HepG2 (cell line): Measurements from ENCODE around the gene CCDC106. TPM values are rescaled to one million over a fixed set of nuclear protein-coding genes. Genes with fewer than 3 reads are reported as not detected.

Experiments
- ATAC-seq: fragments of 200-7000 bp; cut with Tn5 transposase; 3 replicates; pipeline ENCODE4 v1.9.1; 2020; ENCODE audit warnings: mild to moderate bottlenecking, moderate library complexity
- BruUV-seq: library from RNA; stranded (reverse); fragments of 400-500 nt; replicated peaks from 2 replicates; lab custom pipeline; 2021; lab: Mats Ljungman, UMichigan
- CTCF ChIA-PET: fragments of 300-600 bp; formaldehyde crosslinking; extraction: SDS; loops from one replicate; lab custom pipeline; 2021; ENCODE audit warnings: low total read pairs, inconsistent platforms, low intra/inter-chr PET ratio; lab: Yijun Ruan, JAX
- POLR2A ChIA-PET: fragments of 350-600 bp; sonication (Branson Sonifier 250); formaldehyde crosslinking; loops from one replicate; lab custom pipeline; 2020; ENCODE audit warnings: antibody characterized with exemption, inconsistent platforms; lab: Yijun Ruan, JAX
- DNase-seq: peaks from one replicate; pipeline ENCODE4 v3.0.0-alpha.2; 2015; ENCODE audit warnings: low spot score
- FAIRE-seq: peaks from 3 replicates; lab custom pipeline; 2011; peaks lifted over from hg19 to GRCh38; lab: Jason Lieb, UNC
- H2AFZ ChIP-seq: one replicate; pipeline ENCODE4 v1.6.1; 2011; ENCODE audit warnings: low read length, inconsistent platforms
- H3K27ac ChIP-seq: fragments of 300-600 bp; 3 replicates; pipeline ENCODE4 v1.8.0; 2011; ENCODE audit warnings: mixed run types, mild to moderate bottlenecking, mixed read lengths, low read length, inconsistent platforms; ENCODE audit not compliant: insufficient read depth; ENCODE audit errors: extremely low read length
- H3K27me3 ChIP-seq, 2 experiments: fragments of 200-600 bp in 1 of 2; 2 replicates in 1 of 2; 3 replicates in 1 of 2; pipeline versions ENCODE4 v1.6.0 to v1.8.0; 2011; ENCODE audit warnings: low read length in 2 of 2, mild to moderate bottlenecking in 2 of 2, moderate library complexity in 2 of 2, inconsistent platforms in 1 of 2; ENCODE audit not compliant: insufficient read depth in 2 of 2, control insufficient read depth in 1 of 2
- H3K36me3 ChIP-seq, 2 experiments: fragments of 200-600 bp in 1 of 2; replicated peaks in 1 of 2; 2 replicates in 1 of 2; 3 replicates in 1 of 2; pipeline versions ENCODE4 v1.5.1 to v1.8.0; 2011; ENCODE audit warnings: low read length in 2 of 2, inconsistent platforms in 1 of 2; ENCODE audit not compliant: insufficient read depth in 2 of 2, control insufficient read depth in 1 of 2
- H3K4me1 ChIP-seq: 2 replicates; pipeline ENCODE4 v1.5.1; 2012; ENCODE audit warnings: low read length, inconsistent platforms; ENCODE audit not compliant: insufficient read depth
- H3K4me2 ChIP-seq: 2 replicates; pipeline ENCODE4 v1.6.0; 2011; ENCODE audit warnings: low read depth, low read length, inconsistent platforms
- H3K4me3 ChIP-seq, 3 experiments: fragments of 200-600 bp in 1 of 3; sonication (generic), shearing (Covaris generic) in 1 of 3; replicated peaks in 1 of 3; 2 replicates each; pipeline ENCODE4 v1.5.1; 2011 to 2016; ENCODE audit warnings: low read length in 3 of 3, inconsistent platforms in 2 of 3, low read depth in 2 of 3, mild to moderate bottlenecking in 2 of 3, control low read depth in 1 of 3, mixed read lengths in 1 of 3; ENCODE audit not compliant: insufficient read depth in 1 of 3
- H3K79me2 ChIP-seq: one replicate; pipeline ENCODE4 v1.6.1; 2011; ENCODE audit warnings: low read length, inconsistent platforms; ENCODE audit not compliant: insufficient read depth
- H3K9ac ChIP-seq: 2 replicates; pipeline ENCODE4 v1.6.0; 2011; ENCODE audit warnings: mild to moderate bottlenecking, low read depth, low read length, inconsistent platforms; ENCODE audit not compliant: insufficient read depth
- H3K9me3 ChIP-seq: 2 replicates; pipeline ENCODE4 v1.5.1; 2012; ENCODE audit warnings: mild to moderate bottlenecking, low read length
- H4K20me1 ChIP-seq: 2 replicates; pipeline ENCODE4 v1.6.0; 2011; ENCODE audit warnings: inconsistent platforms, mild to moderate bottlenecking, low read length, moderate library complexity; ENCODE audit not compliant: insufficient read depth
- AGO2 ChIP-seq: fragments of 200-400 bp; formaldehyde crosslinking; optimal IDR thresholded peaks from 2 replicates; pipeline ENCODE3; 2017; ENCODE audit warnings: mild to moderate bottlenecking, low read depth, low read length, moderate library complexity
- GPN1 ChIP-seq: sonication (generic); formaldehyde crosslinking; IDR thresholded peaks from 2 replicates; pipeline ENCODE4 v1.5.1; 2020; ENCODE audit warnings: missing genetic modification reagents, borderline replicate concordance
- MXD3 ChIP-seq: IDR thresholded peaks from 2 replicates; pipeline ENCODE4 v1.6.1; 2016; ENCODE audit warnings: mild to moderate bottlenecking, missing biosample characterization, missing genetic modification reagents
- PAF1 ChIP-seq: IDR thresholded peaks from 2 replicates; pipeline ENCODE4 v1.6.1; 2016; ENCODE audit warnings: missing genetic modification reagents, missing compliant biosample characterization
- RBFOX2 ChIP-seq: fragments of 200-400 bp; formaldehyde crosslinking; IDR thresholded peaks from 2 replicates; pipeline ENCODE4 v1.6.1; 2017; ENCODE audit warnings: low read depth, mild to moderate bottlenecking, low read length
- RORA ChIP-seq: sonication (generic); formaldehyde crosslinking; IDR thresholded peaks from 2 replicates; pipeline ENCODE4 v1.5.0; 2020; ENCODE audit warnings: mild to moderate bottlenecking, missing genetic modification reagents, moderate library complexity
- ZBTB7A ChIP-seq: sonication (generic); formaldehyde crosslinking; IDR thresholded peaks from 2 replicates; pipeline ENCODE4 v1.8.0; 2022; ENCODE audit warnings: mild to moderate bottlenecking, missing genetic modification reagents
- ZEB1 ChIP-seq: IDR thresholded peaks from 2 replicates; pipeline ENCODE4 v1.6.1; 2012; ENCODE audit warnings: mild to moderate bottlenecking, low read depth, inconsistent platforms; ENCODE audit not compliant: insufficient replicate concordance
- ZNF670 ChIP-seq: sonication (generic); formaldehyde crosslinking; IDR thresholded peaks from 2 replicates; pipeline ENCODE4 v1.8.0; 2022; ENCODE audit warnings: mild to moderate bottlenecking, missing genetic modification reagents, borderline replicate concordance
- WGBS: methylation state at CpG from one replicate; pipeline ENCODE4 v1.1.6; 2017; ENCODE audit warnings: low lambda C conversion rate; 5-methylcytosine and 5-hydroxymethylcytosine counted together
- in situ Hi-C: cut with HindIII; loops from 2 replicates; pipeline ENCODE4 v1.10.0; 2017; ENCODE audit warnings: low pct_unique_long_range_greater_than_20kb; ENCODE audit not compliant: extremely low pct_ligation_motif_present
- intact Hi-C: fragments of 100-400 bp; cut with micrococcal nuclease; formaldehyde crosslinking; loops from one replicate; pipeline ENCODE4 v1.10.0; 2022; ENCODE audit not compliant: unreplicated experiment
- polyA plus RNA-seq, 8 experiments: library from polyadenylated mRNA; depleted of rRNA in 3 of 8; stranded (reverse) in 7 of 8; unstranded in 1 of 8; fragments of >200 nt; fragmentation: Illumina TruSeq in 4 of 8; extraction: Trizol in 4 of 8; gene quantifications; 2 replicates each; pipeline versions ENCODE4 v1.2.1 to v1.2.3, GENCODE V29; 2011 to 2016; ENCODE audit warnings: low read depth in 4 of 8, missing spikeins in 1 of 8, mixed read lengths in 1 of 8; ENCODE audit not compliant: insufficient read depth in 1 of 8
- total RNA-seq, 5 experiments: library from RNA; depleted of rRNA; stranded (reverse); fragments of >200 nt; fragmentation: Illumina TruSeq; extraction: Trizol; gene quantifications; 2 replicates each; pipeline ENCODE4 v1.2.3, GENCODE V29; 2016; ENCODE audit warnings: low read depth in 1 of 5
- TF ChIP-seq, protein P1 (sequence below): sonication (generic); formaldehyde crosslinking; IDR thresholded peaks from 2 replicates; pipeline ENCODE4 v1.4.0; 2020; ENCODE audit warnings: missing genetic modification reagents, mild to moderate bottlenecking, borderline replicate concordance
- TF ChIP-seq, protein P2 (sequence below): sonication (generic); formaldehyde crosslinking; IDR thresholded peaks from 2 replicates; pipeline ENCODE4 v1.4.0; 2020; ENCODE audit warnings: missing genetic modification reagents
- TF ChIP-seq, protein P3 (sequence below): sonication (generic); formaldehyde crosslinking; IDR thresholded peaks from 2 replicates; pipeline ENCODE4 v1.8.1; 2023; ENCODE audit warnings: missing genetic modification reagents, inconsistent platforms, borderline replicate concordance

The CCDC106 gene
- total and polyA plus RNA-seq, 2 of the 13 experiments (the other 11 are each of a cell fraction or from before 2014, with no cell fraction given), result 4.7 to 8.8 TPM

- intact Hi-C loops (no loop called here), in situ Hi-C loops (no loop called here)
- WGBS, result 97% methylated on average over 27 of the region's 37 CpGs
- Histone ChIP-seq H3K9ac (no peak overlapping the region), H3K4me1 (peaks cover 24% of the 10 kb centered on the region), H3K36me3 (peaks cover 31 to 49% of the 10 kb centered on the region in 2 experiments), H3K4me2 (peak overlapping the region; percentile 23; the same call in 1 of the 2 replicates), H2AFZ (no peak overlapping the region), H3K4me3 (no peak overlapping the region), H3K27ac (no peak overlapping the region), H3K9me3 (no peaks in the 10 kb centered on the region), H3K27me3 (no peaks in the 10 kb centered on the region; a peak in 1 of 5 replicates), H4K20me1 (peaks cover 49% of the 10 kb centered on the region), H3K79me2 (peaks cover 69% of the 10 kb centered on the region)
- BruUV-seq, result no TSS peak
- FAIRE-seq, result no peak
- no peak for ATAC-seq
- CTCF ChIA-PET, result no interaction called here
- DNase-seq, result no peak
- POLR2A ChIA-PET, result no interaction called here
- no peak for TF ChIP-seq ZBTB7A (CRISPR knock-in tag)
- no peak for TF ChIP-seq PAF1 (CRISPR knock-in tag)
- no peak for TF ChIP-seq GPN1
- peak; percentile 91 for TF ChIP-seq AGO2
- TF ChIP-seq, protein P1, sequence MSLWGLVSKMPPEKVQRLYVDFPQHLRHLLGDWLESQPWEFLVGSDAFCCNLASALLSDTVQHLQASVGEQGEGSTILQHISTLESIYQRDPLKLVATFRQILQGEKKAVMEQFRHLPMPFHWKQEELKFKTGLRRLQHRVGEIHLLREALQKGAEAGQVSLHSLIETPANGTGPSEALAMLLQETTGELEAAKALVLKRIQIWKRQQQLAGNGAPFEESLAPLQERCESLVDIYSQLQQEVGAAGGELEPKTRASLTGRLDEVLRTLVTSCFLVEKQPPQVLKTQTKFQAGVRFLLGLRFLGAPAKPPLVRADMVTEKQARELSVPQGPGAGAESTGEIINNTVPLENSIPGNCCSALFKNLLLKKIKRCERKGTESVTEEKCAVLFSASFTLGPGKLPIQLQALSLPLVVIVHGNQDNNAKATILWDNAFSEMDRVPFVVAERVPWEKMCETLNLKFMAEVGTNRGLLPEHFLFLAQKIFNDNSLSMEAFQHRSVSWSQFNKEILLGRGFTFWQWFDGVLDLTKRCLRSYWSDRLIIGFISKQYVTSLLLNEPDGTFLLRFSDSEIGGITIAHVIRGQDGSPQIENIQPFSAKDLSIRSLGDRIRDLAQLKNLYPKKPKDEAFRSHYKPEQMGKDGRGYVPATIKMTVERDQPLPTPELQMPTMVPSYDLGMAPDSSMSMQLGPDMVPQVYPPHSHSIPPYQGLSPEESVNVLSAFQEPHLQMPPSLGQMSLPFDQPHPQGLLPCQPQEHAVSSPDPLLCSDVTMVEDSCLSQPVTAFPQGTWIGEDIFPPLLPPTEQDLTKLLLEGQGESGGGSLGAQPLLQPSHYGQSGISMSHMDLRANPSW (CRISPR knock-in tag), result no peak
- TF ChIP-seq, protein P2, sequence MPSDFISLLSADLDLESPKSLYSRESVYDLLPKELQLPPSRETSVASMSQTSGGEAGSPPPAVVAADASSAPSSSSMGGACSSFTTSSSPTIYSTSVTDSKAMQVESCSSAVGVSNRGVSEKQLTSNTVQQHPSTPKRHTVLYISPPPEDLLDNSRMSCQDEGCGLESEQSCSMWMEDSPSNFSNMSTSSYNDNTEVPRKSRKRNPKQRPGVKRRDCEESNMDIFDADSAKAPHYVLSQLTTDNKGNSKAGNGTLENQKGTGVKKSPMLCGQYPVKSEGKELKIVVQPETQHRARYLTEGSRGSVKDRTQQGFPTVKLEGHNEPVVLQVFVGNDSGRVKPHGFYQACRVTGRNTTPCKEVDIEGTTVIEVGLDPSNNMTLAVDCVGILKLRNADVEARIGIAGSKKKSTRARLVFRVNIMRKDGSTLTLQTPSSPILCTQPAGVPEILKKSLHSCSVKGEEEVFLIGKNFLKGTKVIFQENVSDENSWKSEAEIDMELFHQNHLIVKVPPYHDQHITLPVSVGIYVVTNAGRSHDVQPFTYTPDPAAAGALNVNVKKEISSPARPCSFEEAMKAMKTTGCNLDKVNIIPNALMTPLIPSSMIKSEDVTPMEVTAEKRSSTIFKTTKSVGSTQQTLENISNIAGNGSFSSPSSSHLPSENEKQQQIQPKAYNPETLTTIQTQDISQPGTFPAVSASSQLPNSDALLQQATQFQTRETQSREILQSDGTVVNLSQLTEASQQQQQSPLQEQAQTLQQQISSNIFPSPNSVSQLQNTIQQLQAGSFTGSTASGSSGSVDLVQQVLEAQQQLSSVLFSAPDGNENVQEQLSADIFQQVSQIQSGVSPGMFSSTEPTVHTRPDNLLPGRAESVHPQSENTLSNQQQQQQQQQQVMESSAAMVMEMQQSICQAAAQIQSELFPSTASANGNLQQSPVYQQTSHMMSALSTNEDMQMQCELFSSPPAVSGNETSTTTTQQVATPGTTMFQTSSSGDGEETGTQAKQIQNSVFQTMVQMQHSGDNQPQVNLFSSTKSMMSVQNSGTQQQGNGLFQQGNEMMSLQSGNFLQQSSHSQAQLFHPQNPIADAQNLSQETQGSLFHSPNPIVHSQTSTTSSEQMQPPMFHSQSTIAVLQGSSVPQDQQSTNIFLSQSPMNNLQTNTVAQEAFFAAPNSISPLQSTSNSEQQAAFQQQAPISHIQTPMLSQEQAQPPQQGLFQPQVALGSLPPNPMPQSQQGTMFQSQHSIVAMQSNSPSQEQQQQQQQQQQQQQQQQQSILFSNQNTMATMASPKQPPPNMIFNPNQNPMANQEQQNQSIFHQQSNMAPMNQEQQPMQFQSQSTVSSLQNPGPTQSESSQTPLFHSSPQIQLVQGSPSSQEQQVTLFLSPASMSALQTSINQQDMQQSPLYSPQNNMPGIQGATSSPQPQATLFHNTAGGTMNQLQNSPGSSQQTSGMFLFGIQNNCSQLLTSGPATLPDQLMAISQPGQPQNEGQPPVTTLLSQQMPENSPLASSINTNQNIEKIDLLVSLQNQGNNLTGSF, result no peak
- no peak for TF ChIP-seq MXD3 (CRISPR knock-in tag)
- no peak for TF ChIP-seq ZNF670 (CRISPR knock-in tag)
- TF ChIP-seq, protein P3, sequence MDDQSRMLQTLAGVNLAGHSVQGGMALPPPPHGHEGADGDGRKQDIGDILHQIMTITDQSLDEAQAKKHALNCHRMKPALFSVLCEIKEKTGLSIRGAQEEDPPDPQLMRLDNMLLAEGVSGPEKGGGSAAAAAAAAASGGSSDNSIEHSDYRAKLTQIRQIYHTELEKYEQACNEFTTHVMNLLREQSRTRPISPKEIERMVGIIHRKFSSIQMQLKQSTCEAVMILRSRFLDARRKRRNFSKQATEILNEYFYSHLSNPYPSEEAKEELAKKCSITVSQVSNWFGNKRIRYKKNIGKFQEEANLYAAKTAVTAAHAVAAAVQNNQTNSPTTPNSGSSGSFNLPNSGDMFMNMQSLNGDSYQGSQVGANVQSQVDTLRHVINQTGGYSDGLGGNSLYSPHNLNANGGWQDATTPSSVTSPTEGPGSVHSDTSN (CRISPR knock-in tag), result no peak
- no peak for TF ChIP-seq RORA (CRISPR knock-in tag)
- no peak for TF ChIP-seq ZEB1
- TF ChIP-seq RBFOX2, result peak; percentile 70
Measured at GRCh38 chr19:55658846-55659459, 10.9 kb downstream of the CCDC106 start.
